HS-5 (cell line): ENCODE measurements around the gene ADAMTS17.
"Not testable (repeated sequence)": the region's sequence is repeated elsewhere in the genome, so short reads cannot be mapped to it uniquely, and the experiment has no call there.

Source experiments
- DNase-seq: peaks from one replicate; pipeline ENCODE4 v3.0.0-alpha.2; 2012; ENCODE audit warnings: low read depth

ADAMTS17 gene

DNA sequence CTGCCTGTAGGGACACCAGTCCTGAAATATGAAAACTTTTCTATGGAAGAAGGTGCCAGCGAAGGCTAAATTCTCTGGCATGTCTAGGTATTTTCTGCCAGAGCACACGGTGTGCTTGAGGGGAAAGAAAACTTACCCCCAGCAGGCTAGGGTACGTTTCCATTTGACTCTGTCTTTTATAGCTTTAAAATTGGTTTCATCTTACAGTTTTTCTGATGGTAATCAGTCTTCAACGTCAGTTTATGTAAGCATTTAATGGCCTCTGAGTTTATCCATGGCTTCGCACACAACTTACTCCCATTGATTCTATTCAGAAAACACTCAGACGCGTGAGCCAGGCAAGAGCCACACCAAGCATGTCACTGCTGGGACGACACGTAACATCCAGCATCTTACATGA is 249.7 kb downstream of the ADAMTS17 start:
- DNase-seq: no peak

DNA sequence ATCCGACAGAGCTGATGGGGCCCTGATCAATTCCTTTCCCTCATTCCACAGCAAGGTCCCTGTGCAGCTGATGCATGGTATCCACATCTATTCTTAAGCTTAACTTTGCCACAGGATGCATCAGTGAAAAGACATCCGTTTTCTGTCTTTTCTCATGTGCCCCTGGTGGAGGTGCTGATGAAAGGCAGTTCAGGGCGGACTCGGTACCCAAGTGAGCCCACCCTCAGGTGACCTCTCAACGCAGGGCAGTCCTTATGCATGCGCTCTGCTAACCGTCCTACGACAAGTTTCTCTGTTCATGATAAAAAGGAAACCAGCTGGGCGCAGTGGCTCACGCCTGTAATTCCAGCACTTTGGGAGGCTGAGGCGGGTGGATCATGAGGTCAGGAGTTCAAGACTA is 251.4 kb downstream of the ADAMTS17 start:
- no peak for DNase-seq

DNA sequence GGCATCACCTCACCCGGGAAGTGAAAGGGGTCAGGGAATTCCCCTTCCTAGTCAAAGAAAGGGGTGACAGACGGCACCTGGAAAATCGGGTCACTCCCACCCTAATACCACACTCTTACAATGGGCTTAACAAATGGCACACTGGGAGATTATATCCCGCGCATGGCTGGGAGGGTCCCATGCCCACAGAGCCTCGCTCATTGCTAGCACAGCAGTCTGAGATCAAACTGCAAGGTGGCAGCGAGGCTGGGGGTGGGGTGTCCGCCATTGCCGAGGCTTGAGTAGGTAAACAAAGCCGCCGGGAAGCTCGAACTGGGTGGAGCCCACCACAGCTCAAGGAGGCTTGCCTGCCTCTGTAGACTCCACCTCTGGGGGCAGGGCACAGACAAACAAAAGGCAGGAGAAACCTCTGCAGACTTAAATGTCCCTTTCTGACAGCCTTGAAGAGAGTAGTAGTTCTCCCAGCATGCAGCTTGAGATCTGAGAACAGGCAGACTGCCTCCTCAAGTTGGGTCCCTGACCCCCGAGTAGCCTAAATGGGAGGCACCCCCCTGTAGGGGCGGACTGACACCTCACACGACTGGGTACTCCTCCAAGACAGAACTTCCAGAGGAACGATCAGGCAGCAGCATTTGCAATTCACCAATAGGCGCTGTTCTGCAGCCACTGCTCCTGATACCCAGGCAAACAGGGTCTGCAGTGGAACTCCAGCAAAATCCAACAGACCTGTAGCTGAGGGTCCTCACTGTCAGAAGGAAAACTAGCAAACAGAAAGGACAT is 257.5 kb downstream of the ADAMTS17 start:
- not testable (repeated sequence) for DNase-seq

DNA sequence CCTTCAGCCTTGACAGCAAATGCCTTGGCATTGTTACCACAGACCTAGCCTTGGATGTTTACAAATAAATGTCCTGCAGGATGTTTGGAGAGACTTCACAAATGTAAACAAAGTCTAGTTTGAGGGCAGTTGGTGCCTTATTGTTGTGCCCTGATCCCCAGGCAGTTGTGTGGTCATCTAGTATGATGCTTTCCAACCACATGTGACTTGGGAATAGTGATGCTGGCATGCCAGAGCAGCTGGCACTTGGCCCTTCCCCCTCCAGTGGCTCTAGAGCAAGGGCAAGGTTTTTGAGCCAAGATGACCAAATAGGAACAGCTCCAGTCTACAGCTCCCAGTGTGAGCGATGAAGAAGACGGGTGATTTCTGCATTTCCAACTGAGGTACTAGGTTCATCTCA is 258.2 kb downstream of the ADAMTS17 start:
- DNase-seq: no peak

DNA sequence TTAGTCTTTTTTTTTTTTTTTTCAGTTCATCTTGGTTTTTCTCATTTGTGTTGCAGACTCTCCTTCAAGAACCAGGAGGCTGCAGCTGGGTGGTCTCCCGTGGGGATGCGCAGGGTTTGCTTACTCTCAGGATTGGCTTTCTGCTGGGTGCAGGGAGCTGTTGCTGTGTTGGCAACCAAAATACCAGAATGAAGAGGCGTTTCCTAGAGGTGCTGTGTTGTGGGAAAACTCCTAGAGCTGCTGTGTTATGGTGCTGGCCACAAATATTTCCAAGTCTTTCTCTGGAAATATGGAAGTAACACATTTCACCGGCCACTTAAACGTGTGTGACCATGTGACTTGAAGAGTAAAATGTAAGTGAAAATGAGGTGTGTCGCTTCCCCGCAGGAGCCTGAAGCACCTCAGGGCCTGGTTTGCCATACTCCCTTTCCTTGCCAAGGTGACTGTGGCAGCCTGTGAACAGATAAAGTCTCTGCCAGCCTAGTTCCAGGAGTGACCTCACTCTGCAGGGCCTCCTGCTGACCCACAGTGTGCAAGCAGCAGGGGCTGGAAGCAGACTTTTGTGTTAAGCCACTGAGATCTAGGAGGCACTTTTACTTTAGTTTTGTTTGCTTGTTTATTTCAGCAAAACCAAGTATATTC is 258.9 kb downstream of the ADAMTS17 start:
- no peak for DNase-seq

DNA sequence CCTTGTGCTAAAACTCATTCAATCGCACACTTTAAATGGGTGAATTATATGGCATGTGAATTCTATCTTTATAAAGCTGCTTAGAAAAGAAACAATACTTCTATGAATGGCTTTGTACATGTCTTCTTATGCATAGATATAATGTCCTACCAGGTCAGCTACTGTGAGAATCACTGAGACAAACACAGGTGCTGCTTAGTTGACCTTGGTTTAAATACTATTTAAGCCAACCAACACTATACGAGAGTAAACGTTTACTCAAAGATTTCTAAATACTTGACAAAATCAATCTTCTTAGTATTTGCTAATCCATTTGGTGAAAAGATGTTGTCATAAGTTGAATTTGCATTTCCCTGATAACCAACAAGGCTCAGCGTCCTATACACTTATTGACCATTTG is 260.3 kb downstream of the ADAMTS17 start:
- no peak for DNase-seq

DNA sequence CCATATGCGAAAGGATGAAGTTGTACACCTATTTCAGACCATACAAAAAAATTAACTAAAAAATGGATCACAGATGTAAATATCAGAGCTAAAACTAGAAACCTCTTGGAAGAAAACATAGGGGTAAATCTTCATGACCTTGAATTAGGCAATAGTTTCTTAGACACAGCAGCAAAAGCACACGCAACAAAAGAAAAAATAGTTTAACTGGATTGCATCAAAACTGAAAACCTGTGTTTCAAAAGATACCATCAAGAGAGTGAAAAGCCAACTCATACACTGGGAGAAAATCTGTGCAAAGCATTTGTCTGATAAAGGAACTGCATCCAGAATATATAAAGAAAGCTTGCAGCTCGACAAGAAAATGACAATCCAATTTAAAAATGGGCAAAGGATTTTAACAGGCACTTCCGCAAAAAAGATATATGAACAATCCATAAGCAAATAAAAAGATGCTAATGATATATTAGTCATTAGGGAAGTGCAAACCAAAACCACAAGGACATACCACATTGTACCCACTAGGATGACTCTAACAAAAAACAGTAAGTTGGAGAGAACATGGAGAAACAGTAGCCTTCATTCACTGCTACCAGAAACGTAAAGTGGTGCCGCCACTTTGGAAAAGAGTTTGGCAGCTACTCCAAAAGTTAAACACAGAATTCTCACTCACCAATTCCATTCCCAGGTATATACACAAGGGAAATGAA is 263.1 kb downstream of the ADAMTS17 start:
- DNase-seq: peak; percentile 8

DNA sequence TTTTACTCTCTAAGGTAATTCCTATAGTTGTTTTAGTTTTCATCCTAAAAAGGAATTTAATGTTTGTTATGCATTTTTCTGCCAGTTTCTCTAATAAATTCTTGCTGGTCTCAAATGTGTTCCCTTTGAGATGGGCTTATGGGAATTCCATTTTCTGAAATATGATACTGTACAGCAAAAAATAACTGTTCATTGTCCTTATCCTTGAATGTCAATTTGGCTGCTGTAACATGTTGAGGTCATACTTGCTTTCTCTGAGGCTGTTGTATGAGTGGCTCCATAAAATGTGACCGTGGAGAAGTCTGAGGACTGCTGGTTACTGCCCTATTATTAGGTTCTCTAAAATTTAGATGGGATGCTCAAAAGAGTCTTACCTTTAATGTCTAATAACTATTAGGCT is 266.5 kb downstream of the ADAMTS17 start:
- no peak for DNase-seq

DNA sequence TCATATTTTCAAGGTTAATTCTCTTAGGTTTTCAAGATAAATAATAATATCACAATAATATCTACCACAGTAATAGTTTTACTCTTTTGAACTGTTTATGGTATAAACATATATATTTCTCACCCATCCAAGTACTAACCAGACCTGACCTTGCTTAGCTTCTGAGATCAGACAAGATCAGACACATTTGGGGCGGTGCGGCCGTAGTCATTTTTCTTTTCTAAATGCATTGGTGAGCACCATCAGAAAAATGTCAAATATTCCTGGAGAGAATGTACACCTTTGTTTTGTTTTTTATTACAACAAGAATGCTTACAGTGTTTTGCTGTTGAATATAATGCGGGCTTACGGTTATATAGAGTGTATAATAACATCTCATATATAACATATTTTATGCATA is 267.8 kb downstream of the ADAMTS17 start:
- DNase-seq: no peak

DNA sequence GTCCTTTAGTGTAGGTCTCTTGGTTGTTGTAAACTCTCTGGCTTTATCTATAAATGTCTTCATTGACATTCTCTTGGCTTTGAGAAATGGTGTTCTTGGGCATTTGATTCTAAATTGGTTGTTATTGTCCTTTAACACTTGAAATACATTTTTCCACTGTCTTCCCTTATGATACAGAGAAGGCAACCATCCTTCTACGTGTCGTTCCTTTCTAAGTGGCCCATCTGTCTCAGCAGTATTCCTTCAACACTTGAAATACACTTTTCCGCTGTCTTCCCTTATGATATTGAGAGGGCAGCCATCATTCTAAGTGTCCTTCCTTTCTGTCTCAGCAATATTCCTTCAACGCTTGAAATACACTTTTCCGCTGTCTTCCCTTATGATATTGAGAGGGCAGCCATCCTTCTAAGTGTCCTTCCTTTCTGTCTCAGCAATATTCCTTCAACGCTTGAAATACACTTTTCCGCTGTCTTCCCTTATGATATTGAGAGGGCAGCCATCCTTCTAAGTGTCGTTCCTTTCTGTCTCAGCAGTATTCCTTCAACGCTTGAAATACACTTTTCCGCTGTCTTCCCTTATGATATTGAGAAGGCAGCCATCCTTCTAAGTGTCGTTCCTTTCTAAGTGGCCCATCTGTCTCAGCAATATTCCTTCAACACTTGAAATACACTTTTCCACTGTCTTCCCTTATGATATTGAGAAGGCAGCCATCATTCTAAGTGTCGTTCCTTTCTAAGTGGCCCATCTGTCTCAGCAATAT is 275.1 kb downstream of the ADAMTS17 start:
- DNase-seq: not testable (repeated sequence)

DNA sequence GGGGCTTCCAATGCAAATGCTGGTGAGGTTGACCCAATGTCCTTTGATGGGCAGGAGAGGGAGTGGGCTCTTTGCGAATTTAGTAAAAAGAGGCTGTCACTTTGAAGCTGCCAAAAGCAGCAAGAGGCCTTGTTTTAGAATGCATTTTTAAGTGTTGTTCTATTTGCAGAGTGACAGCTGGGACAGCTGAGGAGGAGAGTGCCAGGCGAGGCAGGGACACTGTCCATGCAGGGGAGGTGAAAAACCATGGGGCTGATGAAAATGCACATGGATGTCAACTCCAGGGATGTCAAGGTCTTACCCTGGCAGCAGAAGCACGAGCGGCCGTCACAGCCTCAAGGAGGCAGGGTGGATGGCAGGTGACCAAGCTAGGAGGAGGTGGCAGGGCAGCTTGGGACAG is 279.8 kb downstream of the ADAMTS17 start:
- no peak for DNase-seq

DNA sequence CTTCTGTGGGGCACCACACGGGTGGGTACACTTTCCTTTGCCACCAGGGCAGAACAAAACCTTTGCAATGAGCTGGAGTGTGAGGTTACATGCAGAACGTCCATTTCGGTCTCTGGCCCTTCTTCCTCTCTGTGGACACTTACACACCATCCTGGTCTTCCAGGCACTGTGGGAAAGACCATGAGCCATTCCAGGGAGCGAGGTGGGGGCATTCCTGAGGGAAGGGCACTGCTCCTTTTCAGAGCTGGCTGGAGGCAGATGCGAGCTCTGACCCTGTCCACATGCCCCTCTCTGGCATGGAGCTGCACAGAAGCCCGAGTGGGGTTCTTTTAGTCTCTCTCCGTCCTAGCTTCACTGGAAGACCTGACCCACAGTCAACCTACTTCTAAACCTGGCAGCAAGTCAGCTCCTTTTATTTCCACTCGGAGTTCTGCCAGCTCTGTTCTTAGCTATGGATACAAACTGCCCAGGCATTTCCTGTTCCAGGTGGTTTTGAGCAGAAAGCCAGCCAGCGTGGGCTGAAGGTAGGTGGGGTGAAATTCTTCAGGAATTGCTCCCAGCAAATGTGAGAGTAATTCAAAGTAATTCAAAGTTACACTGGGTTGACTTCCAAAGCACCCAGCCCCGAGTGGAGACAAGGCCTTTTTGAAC is 281.4 kb downstream of the ADAMTS17 start:
- DNase-seq: peak; percentile 32

DNA sequence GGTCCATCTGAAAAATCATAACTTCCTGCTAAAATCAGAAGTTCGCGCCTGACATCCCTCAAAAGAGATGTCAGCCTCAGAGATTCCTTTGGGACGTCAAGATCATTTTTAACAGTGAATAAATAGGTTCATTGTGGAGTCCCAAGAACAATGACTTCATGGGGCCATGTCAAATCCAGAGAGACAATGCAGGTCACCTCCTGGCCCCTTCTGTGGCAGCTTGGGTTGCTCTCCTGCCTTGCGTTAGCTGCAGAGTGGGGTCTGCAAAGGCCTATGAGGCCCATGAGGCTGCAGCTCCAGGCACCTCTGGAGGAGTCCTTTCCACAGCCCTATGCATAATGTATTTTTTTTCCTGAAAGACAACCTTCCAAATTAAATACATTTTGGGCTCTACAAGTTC is 282.3 kb downstream of the ADAMTS17 start:
- DNase-seq: no peak

DNA sequence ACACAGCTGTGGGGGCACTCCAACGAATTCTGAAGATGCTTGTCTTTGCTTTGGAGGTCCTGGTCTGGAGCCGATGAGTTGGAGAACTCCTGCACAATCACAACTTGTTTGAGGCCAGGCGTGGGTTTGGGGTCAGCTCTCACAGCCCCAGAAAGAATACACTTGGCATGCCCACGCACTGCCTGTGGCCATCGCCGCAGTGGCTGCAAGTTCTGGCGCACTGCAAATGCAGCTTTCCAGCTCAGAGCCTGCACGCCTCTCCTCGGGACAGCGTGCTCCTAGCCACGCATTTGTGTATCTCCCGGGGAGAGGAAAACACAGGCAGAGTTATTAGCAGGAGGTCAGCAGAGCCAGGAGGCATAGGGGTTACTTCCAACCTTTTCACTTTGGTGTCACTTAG is 282.7 kb downstream of the ADAMTS17 start:
- DNase-seq: no peak

DNA sequence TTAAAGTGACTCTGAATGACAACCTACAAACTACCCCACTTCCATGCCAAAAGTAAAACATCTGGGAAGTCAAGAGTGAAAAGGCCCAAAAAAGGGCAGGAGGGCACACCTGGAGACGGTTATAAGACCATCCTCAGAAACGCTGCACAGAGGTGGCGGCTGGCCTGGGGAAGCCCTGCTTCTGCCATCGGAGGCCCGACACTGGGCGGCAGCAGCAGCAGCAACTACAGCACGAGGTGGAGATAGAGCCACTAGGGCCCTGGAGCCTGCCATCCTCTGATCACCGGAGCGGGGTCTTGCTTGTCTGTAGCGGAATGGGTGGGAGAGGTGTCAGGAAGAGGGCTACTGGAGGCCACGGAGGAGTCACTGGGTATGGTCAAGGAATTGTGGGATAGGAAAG is 283.3 kb downstream of the ADAMTS17 start:
- no peak for DNase-seq

DNA sequence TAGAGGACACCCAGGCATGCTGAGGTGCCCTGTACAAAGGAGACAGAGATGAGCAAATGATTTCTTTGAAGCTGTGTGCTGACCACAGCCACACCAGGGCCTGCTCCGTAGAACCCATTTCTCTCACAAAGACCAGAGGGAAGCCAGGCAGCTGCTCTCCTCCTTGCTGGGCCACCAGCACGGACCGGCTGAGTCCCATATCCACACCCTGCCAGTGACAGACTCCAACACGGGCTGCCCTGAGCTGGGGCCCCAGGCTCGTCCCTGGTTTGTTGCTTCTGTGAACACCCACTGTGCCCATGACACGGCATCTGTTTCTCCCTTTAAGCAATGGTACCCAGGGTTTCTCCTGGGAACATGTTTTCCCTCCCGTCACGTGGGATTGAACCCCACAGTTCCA is 284.5 kb downstream of the ADAMTS17 start:
- DNase-seq: no peak

DNA sequence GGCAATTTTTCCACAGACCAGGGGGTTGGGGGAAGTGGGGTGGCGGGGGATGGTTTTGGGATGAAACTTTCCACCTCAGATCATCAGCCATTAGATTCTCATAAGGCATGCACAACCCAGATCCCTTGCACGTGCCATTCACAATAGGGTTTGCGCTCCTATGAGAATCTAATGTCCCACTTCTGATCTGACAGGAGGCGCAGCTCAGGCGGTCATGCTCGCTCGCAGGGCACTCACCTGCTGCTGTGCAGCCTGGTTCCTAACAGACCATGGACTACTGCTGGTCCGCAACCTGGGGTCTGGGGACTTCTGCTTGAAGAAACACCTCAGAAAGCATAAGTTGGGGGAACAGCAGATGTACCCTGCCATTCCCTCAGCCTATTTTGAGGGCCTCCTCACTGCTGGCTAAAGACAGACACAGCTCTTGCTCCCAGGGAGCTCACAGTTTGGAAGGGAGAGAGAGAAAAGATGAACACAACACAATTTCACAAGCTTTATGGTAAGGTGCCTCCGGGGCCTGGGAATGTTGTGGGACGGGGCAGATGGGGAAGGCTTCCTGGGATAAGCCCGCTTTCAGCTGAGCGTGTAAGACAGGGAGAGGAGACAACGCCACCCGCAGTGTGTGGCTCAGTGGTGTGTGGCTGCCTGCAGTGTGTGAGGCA is 285.2 kb downstream of the ADAMTS17 start:
- no peak for DNase-seq

DNA sequence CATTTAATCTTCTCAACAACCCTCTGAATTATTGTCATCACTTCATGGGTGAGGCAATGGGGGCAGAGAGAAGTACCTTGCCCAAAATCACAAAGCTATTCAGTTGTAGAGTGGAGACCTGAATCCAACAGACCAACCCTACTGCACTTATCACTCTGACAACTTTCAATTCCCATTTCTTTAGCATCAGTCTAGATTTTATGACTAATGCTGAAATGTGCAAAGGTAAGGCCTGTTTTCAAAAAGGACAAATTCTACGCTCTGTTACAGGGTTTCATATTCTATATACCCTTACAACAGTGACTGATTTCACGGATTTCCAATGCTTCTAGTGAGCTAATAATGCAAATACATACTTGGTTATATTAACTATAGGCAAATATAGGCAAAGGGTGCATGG is 286.0 kb downstream of the ADAMTS17 start:
- no peak for DNase-seq

DNA sequence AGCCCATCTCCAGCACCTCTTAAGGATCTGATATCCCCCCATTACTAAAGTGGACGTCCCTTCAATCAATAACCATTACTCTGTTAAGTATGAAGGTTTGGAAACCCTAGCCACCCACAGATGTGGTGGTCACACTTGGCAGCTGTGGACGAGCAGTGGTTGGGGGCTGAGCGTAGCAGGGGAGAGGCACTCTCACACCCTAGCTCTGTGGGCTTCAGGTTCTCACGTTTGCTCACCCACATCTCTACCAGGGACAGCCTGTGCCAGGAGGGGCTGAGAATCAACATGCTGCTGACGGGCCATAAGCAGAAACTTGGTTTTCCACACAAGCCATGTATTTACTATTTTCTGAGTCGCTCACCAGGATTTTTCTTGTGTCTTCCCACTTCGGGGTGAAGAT is 287.2 kb downstream of the ADAMTS17 start:
- DNase-seq: no peak

DNA sequence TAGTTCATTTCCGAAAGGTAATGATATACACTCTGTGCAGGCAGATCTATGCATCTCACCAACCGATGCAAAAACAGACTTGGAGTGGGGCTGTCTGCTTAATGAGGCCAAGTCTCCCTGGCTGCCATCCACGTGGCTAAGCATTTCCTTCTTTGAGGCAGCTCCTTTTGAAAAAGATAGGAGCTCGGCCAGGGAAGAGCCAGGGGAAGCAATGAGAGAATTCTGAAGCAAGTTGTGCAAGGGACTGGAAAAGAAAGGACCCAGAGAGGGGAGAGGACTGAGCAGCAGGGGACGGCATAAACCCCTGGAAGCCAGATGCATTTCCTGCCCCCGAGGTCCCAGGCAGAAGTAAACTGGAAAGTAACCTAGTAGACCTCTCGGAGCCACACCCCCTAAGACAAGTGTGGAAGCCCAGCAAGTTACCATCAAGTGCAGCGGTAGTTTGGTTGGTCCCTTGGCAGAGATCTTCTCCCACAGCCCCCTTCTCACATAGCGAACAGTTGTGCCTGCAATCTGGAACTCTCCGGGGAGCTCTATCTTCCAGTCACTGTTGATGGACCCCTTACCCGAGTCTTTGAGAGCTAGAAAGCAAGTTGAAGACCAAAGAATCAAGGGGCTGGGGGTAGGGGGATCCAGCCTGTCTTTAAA is 288.2 kb downstream of the ADAMTS17 start:
- DNase-seq: no peak
